ENCODE measurements around the gene MAMLD1. TPM values are rescaled to one million over a fixed set of nuclear protein-coding genes. Genes with fewer than 3 reads are reported as not detected.

Gene MAMLD1
- total and polyA plus RNA-seq, 2 donors (not counting 3 experiments of a cell fraction or from before 2014, with no cell fraction given) = 2.5 to 5.6 TPM

DNA sequence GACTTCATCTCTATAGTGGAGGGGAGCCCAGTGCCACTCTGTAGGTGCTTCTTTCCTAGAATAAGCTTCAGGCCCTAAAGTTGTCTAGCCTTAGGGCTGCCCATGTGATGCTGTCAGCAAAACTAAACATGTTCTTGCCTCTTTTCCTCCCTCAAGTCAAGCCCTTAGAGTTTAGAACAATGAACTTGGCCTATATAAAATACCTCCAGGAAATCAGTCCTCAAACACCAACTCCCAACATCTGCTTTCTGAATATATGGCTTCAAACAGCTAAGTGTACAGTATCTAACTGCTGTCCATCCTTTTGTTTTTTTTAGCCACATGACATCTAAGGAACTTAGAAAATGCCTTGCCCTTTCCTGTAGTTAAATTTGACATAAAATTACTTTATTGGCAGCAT is 91.0 kb downstream of the MAMLD1 start:
- H3K9me3 ChIP-seq (replicated peaks; ENCODE audit: control insufficient read depth, insufficient read depth, low read length) = no peaks in the 10 kb centered on the region
- CTCF ChIA-PET = no interaction called here
- H2AFZ ChIP-seq (ENCODE audit: low read depth, low read length) = no peak overlapping the region
- no peaks in the 10 kb centered on the region for H4K20me1 ChIP-seq (replicated peaks; ENCODE audit: control insufficient read depth, extremely low read depth, insufficient read depth, low read length)
- H3K4me3 ChIP-seq (replicated peaks in 1 of 3; ENCODE audit: insufficient read depth in 1 of 3, low read depth in 1 of 3, low read length in 3 of 3) = no peak overlapping the region
- H3K9me1 ChIP-seq (replicated peaks; ENCODE audit: control insufficient read depth, extremely low read depth, insufficient read depth, low read length) = no peaks in the 10 kb centered on the region
- FAIRE-seq (no peak), DNase-seq (ENCODE audit: low read depth, low spot score) (peak; percentile 1)
- no peak overlapping the region for H3K9ac ChIP-seq (replicated peaks; ENCODE audit: extremely low read depth, insufficient read depth, low read length)
- no peak overlapping the region for H3K4me2 ChIP-seq (ENCODE audit: insufficient read depth, low read length)
- H3K79me2 ChIP-seq (ENCODE audit: control insufficient read depth, insufficient read depth, low read length) = no peaks in the 10 kb centered on the region
- H3K36me3 ChIP-seq (ENCODE audit: control insufficient read depth in 2 of 2, extremely low read depth in 1 of 2, insufficient read depth in 2 of 2, low read length in 2 of 2) = no peaks in the 10 kb centered on the region
- no peak overlapping the region for H3K27ac ChIP-seq (ENCODE audit: insufficient read depth, low read depth, low read length)
- POLR2A ChIA-PET = no interaction called here
- peaks cover 3% of the 10 kb centered on the region for H3K4me1 ChIP-seq (ENCODE audit: control insufficient read depth, extremely low read depth, insufficient read depth, low read length)
- TF ChIP-seq, protein P1, sequence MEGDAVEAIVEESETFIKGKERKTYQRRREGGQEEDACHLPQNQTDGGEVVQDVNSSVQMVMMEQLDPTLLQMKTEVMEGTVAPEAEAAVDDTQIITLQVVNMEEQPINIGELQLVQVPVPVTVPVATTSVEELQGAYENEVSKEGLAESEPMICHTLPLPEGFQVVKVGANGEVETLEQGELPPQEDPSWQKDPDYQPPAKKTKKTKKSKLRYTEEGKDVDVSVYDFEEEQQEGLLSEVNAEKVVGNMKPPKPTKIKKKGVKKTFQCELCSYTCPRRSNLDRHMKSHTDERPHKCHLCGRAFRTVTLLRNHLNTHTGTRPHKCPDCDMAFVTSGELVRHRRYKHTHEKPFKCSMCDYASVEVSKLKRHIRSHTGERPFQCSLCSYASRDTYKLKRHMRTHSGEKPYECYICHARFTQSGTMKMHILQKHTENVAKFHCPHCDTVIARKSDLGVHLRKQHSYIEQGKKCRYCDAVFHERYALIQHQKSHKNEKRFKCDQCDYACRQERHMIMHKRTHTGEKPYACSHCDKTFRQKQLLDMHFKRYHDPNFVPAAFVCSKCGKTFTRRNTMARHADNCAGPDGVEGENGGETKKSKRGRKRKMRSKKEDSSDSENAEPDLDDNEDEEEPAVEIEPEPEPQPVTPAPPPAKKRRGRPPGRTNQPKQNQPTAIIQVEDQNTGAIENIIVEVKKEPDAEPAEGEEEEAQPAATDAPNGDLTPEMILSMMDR (IDR thresholded peaks at IDR 0.05; ENCODE audit: extremely low read depth in 1 of 2, insufficient read depth in 1 of 2, low read depth in 1 of 2, low read length in 2 of 2) = no peak
- TF ChIP-seq FOS (IDR thresholded peaks at IDR 0.05; ENCODE audit: borderline replicate concordance, insufficient read depth, low read length) (no peak), POLR2A (IDR thresholded peaks at IDR 0.05; ENCODE audit: low read depth, low read length) (no peak), EZH2 (IDR thresholded peaks at IDR 0.05; ENCODE audit: borderline replicate concordance, low read depth, low read length, severe bottlenecking) (no peak), GATA2 (IDR thresholded peaks at IDR 0.05; ENCODE audit: insufficient read depth, insufficient read length, low read depth, low read length) (no peak)
- TF ChIP-seq, protein P2, sequence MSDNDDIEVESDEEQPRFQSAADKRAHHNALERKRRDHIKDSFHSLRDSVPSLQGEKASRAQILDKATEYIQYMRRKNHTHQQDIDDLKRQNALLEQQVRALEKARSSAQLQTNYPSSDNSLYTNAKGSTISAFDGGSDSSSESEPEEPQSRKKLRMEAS (IDR thresholded peaks at IDR 0.05; ENCODE audit: insufficient read depth, insufficient read length) = no peak
- intact Hi-C loops (cut with micrococcal nuclease) (no loop called here), dilution Hi-C loops (cut with MboI; ENCODE audit: extremely low pct_ligation_motif_present, low sequenced_read_pairs) (no loop called here)
- H3K27me3 ChIP-seq (ENCODE audit: control insufficient read depth in 2 of 2, insufficient read depth in 2 of 2, low read length in 2 of 2) = no peaks in the 10 kb centered on the region
- no TSS peak for BruUV-seq (replicated peaks)

Measured in endothelial cell of umbilical vein (primary cell).